CD14-positive monocyte (primary cell): ENCODE results near the gene MAPK4. TPM values are rescaled to one million over a fixed set of nuclear protein-coding genes. Genes with fewer than 3 reads are reported as not detected.

Source experiments
- DNase-seq, 3 donors: peaks; one replicate each; pipeline ENCODE4 v3.0.0-alpha.2; 2011 to 2022
- H2AFZ ChIP-seq: 2 replicates; pipeline ENCODE4 v1.6.0; 2012; ENCODE audit warnings: mild to moderate bottlenecking, low read depth, low read length, inconsistent platforms; ENCODE audit not compliant: insufficient read depth, poor library complexity, severe bottlenecking
- H3K27ac ChIP-seq, 2 donors: 1 replicate in 1 of 2; 2 replicates in 1 of 2; pipeline ENCODE4 v1.5.1; 2012 to 2013; ENCODE audit warnings: low read length in 2 of 2, control low read depth in 1 of 2, inconsistent platforms in 1 of 2, low read depth in 1 of 2, mild to moderate bottlenecking in 1 of 2
- H3K27me3 ChIP-seq, 2 donors: one replicate each; pipeline versions ENCODE4 v1.6.0 to v1.6.1; 2011 to 2013; ENCODE audit warnings: low read length in 2 of 2; ENCODE audit not compliant: control insufficient read depth in 2 of 2, insufficient read depth in 2 of 2
- H3K36me3 ChIP-seq, 2 donors: replicated peaks in 1 of 2; 1 replicate in 1 of 2; 2 replicates in 1 of 2; pipeline versions ENCODE4 v1.5.1 to v1.6.1; 2012 to 2013; ENCODE audit warnings: low read length in 2 of 2, control low read depth in 1 of 2, inconsistent platforms in 1 of 2, mild to moderate bottlenecking in 1 of 2; ENCODE audit not compliant: insufficient read depth in 2 of 2, control insufficient read depth in 1 of 2
- H3K4me1 ChIP-seq, 2 donors: 1 replicate in 1 of 2; 2 replicates in 1 of 2; pipeline versions ENCODE4 v1.5.1 to v1.6.1; 2012 to 2013; ENCODE audit warnings: low read length in 2 of 2, control low read depth in 1 of 2, inconsistent platforms in 1 of 2, mild to moderate bottlenecking in 1 of 2, moderate library complexity in 1 of 2; ENCODE audit not compliant: insufficient read depth in 2 of 2, control insufficient read depth in 1 of 2
- H3K4me2 ChIP-seq: replicated peaks from 2 replicates; pipeline ENCODE3; 2012; ENCODE audit warnings: low read length, moderate library complexity, mild to moderate bottlenecking; ENCODE audit not compliant: poor library complexity, severe bottlenecking; ENCODE audit errors: extremely low read depth
- H3K4me3 ChIP-seq, 3 experiments: fragments of 200-600 bp in 1 of 3; sonication (generic) in 1 of 3; replicated peaks in 1 of 3; 1 replicate in 2 of 3; 2 replicates in 1 of 3; pipeline ENCODE4 v1.5.1; 2011 to 2013; ENCODE audit warnings: low read length in 3 of 3, mild to moderate bottlenecking in 3 of 3, control low read depth in 2 of 3, low read depth in 2 of 3, inconsistent platforms in 1 of 3, moderate library complexity in 1 of 3
- H3K79me2 ChIP-seq: 2 replicates; pipeline ENCODE4 v1.6.0; 2012; ENCODE audit warnings: mild to moderate bottlenecking, control low read depth, inconsistent platforms, low read length, moderate library complexity; ENCODE audit not compliant: insufficient read depth
- H3K9ac ChIP-seq: 2 replicates; pipeline ENCODE4 v1.6.0; 2017; ENCODE audit warnings: low read length, mild to moderate bottlenecking; ENCODE audit not compliant: insufficient read depth, poor library complexity, severe bottlenecking
- H3K9me3 ChIP-seq, 2 donors: replicated peaks in 1 of 2; 1 replicate in 1 of 2; 2 replicates in 1 of 2; pipeline versions ENCODE4 v1.5.1 to v1.6.1; 2012 to 2013; ENCODE audit warnings: low read length in 2 of 2, control low read depth in 1 of 2; ENCODE audit not compliant: control insufficient read depth in 1 of 2, insufficient read depth in 1 of 2
- H4K20me1 ChIP-seq: 2 replicates; pipeline ENCODE4 v1.6.0; 2012; ENCODE audit warnings: mild to moderate bottlenecking, low read length, control low read depth, moderate library complexity; ENCODE audit not compliant: insufficient read depth
- H3K27ac Mint-ChIP-seq, 7 donors: one replicate each; pipeline ENCODE4 v1.8.0; 2020; ENCODE audit warnings: mild to moderate bottlenecking in 7 of 7, mixed read lengths in 7 of 7, moderate library complexity in 6 of 7, inconsistent platforms in 2 of 7
- H3K27me3 Mint-ChIP-seq, 3 donors: one replicate each; pipeline ENCODE4 v1.8.0; 2021 to 2022; ENCODE audit warnings: low read depth in 3 of 3, mild to moderate bottlenecking in 3 of 3, mixed read lengths in 3 of 3, moderate library complexity in 3 of 3, inconsistent platforms in 1 of 3
- H3K36me3 Mint-ChIP-seq, 2 donors: one replicate each; pipeline ENCODE4 v1.8.0; 2020; ENCODE audit warnings: mixed read lengths in 2 of 2, inconsistent platforms in 1 of 2, mild to moderate bottlenecking in 1 of 2
- H3K4me1 Mint-ChIP-seq: one replicate; pipeline ENCODE4 v1.8.0; 2020; ENCODE audit warnings: mild to moderate bottlenecking, mixed read lengths
- H3K4me3 Mint-ChIP-seq, 2 donors: one replicate each; pipeline ENCODE4 v1.8.0; 2020; ENCODE audit warnings: mild to moderate bottlenecking in 2 of 2, mixed read lengths in 2 of 2, moderate library complexity in 1 of 2
- H3K9me3 Mint-ChIP-seq, 7 donors: one replicate each; pipeline ENCODE4 v1.8.0; 2020 to 2022; ENCODE audit warnings: mixed read lengths in 7 of 7, mild to moderate bottlenecking in 6 of 7, moderate library complexity in 6 of 7, inconsistent platforms in 2 of 7
- CTCF ChIP-seq: fragments of 200-600 bp; IDR thresholded peaks from one replicate; pipeline ENCODE4 v1.8.0; 2022; ENCODE audit warnings: antibody characterized with exemption, mild to moderate bottlenecking
- WGBS: methylation state at CpG from one replicate; pipeline ENCODE4 v1.1.5; 2013; ENCODE audit warnings: missing lambda C conversion rate; ENCODE audit not compliant: insufficient coverage; 5-methylcytosine and 5-hydroxymethylcytosine counted together
- intact Hi-C, 2 donors: fragments of 100-400 bp; cut with micrococcal nuclease; formaldehyde crosslinking; loops; one replicate each; pipeline versions ENCODE4 v1.15.0 to v1.15.1; 2023
- polyA plus RNA-seq, 3 donors: library from polyadenylated mRNA; depleted of rRNA in 1 of 3; unstranded in 2 of 3; stranded (reverse) in 1 of 3; fragments of 300-500 nt in 2 of 3; fragments of >200 nt in 1 of 3; fragmentation: Illumina TruSeq in 2 of 3; gene quantifications; 1 replicate in 2 of 3; 2 replicates in 1 of 3; pipeline ENCODE4 v1.2.3, GENCODE V29; 2012 to 2021

Gene MAPK4
- polyA plus RNA-seq, 3 donors: not detected

DNA sequence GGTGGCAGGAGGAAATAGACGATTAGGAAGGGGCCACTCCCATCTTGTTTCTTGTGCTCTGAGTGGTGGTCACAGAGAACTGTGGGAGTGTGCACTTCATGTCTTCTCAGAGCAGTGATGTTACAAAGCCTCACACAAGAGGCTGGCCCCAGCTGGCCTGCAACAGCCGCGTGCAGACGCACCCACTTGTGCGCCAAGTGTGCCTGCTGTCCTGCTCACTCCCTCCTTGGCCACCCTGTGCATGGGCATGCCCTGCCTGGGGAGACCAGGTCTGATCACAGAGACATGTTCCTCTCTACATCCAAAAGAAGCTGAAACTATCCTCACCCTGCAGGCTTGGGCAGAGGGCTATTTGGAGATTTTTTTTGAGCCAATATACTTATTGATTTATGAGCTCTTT is 151.5 kb downstream of the MAPK4 start:
- TF ChIP-seq CTCF: no peak
- peaks cover 0 to 4% (median 1%) of the 10 kb centered on the region in 7 donors for H3K9me3 Mint-ChIP-seq
- H3K27me3 Mint-ChIP-seq: peaks cover 2 to 5% (median 4%) of the 10 kb centered on the region in 3 donors
- no peak overlapping the region for H3K9ac ChIP-seq
- H3K27ac ChIP-seq: no peak overlapping the region
- 73% methylated on average over 5 of the region's 5 CpGs for WGBS
- H3K79me2 ChIP-seq: no peaks in the 10 kb centered on the region
- H3K9me3 ChIP-seq: no peaks in the 10 kb centered on the region
- no peak overlapping the region for H3K4me2 ChIP-seq
- no peak for DNase-seq
- H3K27ac Mint-ChIP-seq: no peak overlapping the region
- H3K36me3 ChIP-seq: no peaks in the 10 kb centered on the region
- no peaks in the 10 kb centered on the region for H3K27me3 ChIP-seq
- no peaks in the 10 kb centered on the region for H4K20me1 ChIP-seq
- no peak overlapping the region for H2AFZ ChIP-seq
- H3K4me1 Mint-ChIP-seq: no peaks in the 10 kb centered on the region
- H3K36me3 Mint-ChIP-seq: no peaks in the 10 kb centered on the region
- no peak overlapping the region for H3K4me3 Mint-ChIP-seq
- intact Hi-C loops: no loop called here
- H3K4me3 ChIP-seq: no peak overlapping the region
- H3K4me1 ChIP-seq: no peaks in the 10 kb centered on the region

GRCh38 chr18:50715919-50716318 is 156.0 kb downstream of the MAPK4 start:
- Mint-ChIP-seq H3K36me3 (no peaks in the 10 kb centered on the region), H3K27ac (no peak overlapping the region), H3K4me1 (no peaks in the 10 kb centered on the region), H3K4me3 (no peak overlapping the region), H3K9me3 (peaks cover 2 to 12% (median 3%) of the 10 kb centered on the region in 7 donors), H3K27me3 (peaks cover 2 to 4% (median 2%) of the 10 kb centered on the region in 3 donors)
- Histone ChIP-seq H3K36me3 (no peaks in the 10 kb centered on the region), H4K20me1 (no peaks in the 10 kb centered on the region), H3K9me3 (no peaks in the 10 kb centered on the region), H3K4me3 (no peak overlapping the region), H3K27ac (no peak overlapping the region), H3K4me2 (no peak overlapping the region), H3K27me3 (no peaks in the 10 kb centered on the region), H3K4me1 (no peaks in the 10 kb centered on the region), H2AFZ (no peak overlapping the region), H3K79me2 (no peaks in the 10 kb centered on the region), H3K9ac (no peak overlapping the region)
- 93% methylated on average over 7 of the region's 7 CpGs for WGBS
- DNase-seq: no peak
- TF ChIP-seq CTCF: no peak
- intact Hi-C loops: no loop called here
